SIG-M5 (cell line): Measurements from ENCODE around the gene SOWAHD.
"Not testable (repeated sequence)": the region's sequence is repeated elsewhere in the genome, so short reads cannot be mapped to it uniquely, and the experiment has no call there.

Experiments used
- DNase-seq: peaks from one replicate; lab custom pipeline; 2025; lab: John Stamatoyannopoulos, UW

The SOWAHD gene

GRCh38 chrX:119759248-119759766 is 919 bp downstream of the SOWAHD start:
- no peak for DNase-seq

- DNase-seq: no peak
These were observed 1.9 kb downstream of the SOWAHD start for GRCh38 chrX:119760026-119760877.

- no peak for DNase-seq
These were observed 4.3 kb downstream of the SOWAHD start for GRCh38 chrX:119762718-119763117.

GRCh38 chrX:119763181-119763580 is 4.8 kb downstream of the SOWAHD start:
- no peak for DNase-seq

- no peak for DNase-seq
These were observed 5.5 kb downstream of the SOWAHD start for GRCh38 chrX:119763836-119764387.

- DNase-seq: not testable (repeated sequence)
These were observed 10.0 kb downstream of the SOWAHD start for GRCh38 chrX:119768436-119768835.

GRCh38 chrX:119769388-119769787 is 11.0 kb downstream of the SOWAHD start:
- DNase-seq: not testable (repeated sequence)

- DNase-seq: peak; percentile 30
These were observed 17.3 kb downstream of the SOWAHD start for GRCh38 chrX:119775517-119776238.

GRCh38 chrX:119778829-119779228 is 20.4 kb downstream of the SOWAHD start:
- no peak for DNase-seq

- peak; percentile 27 for DNase-seq
These were observed 24.6 kb downstream of the SOWAHD start for GRCh38 chrX:119783026-119783425.

- DNase-seq: peak; percentile 16
These were observed 26.5 kb downstream of the SOWAHD start for GRCh38 chrX:119784747-119785446.

- DNase-seq: no peak
These were observed 32.6 kb downstream of the SOWAHD start for GRCh38 chrX:119790977-119791436.

- DNase-seq: peak; percentile 46
These were observed 33.2 kb downstream of the SOWAHD start, which contains the start of gene RPL39 for GRCh38 chrX:119791437-119792231. TSS of gene RPL39 (minus strand) at chrX:119791630. CDS start at chrX:119791576, 54 bp downstream.

GRCh38 chrX:119801253-119802221 is 43.1 kb downstream of the SOWAHD start:
- no peak for DNase-seq

- DNase-seq: no peak
These were observed 44.2 kb downstream of the SOWAHD start for GRCh38 chrX:119802546-119802945.

- not testable (repeated sequence) for DNase-seq
These were observed 50.1 kb downstream of the SOWAHD start for GRCh38 chrX:119808461-119808860.

GRCh38 chrX:119809185-119809666 is 50.8 kb downstream of the SOWAHD start:
- no peak for DNase-seq
